Upper lobe of left lung (tissue), 6 donors: Measurements from ENCODE around the gene GRHL3. TPM values are rescaled to one million over a fixed set of nuclear protein-coding genes. Genes with fewer than 3 reads are reported as not detected.
"Not testable (repeated sequence)": the region's sequence is repeated elsewhere in the genome, so short reads cannot be mapped to it uniquely, and the experiment has no call there.

ENCODE experiments used
- ATAC-seq, 2 donors: fragments of 200-7000 bp; cut with Tn5 transposase; one replicate each; pipeline ENCODE4 v1.9.1; 2022; ENCODE audit warnings: mild to moderate bottlenecking in 2 of 2, moderate library complexity in 2 of 2; ENCODE audit not compliant: low FRiP score in 2 of 2
- DNase-seq, 2 donors: peaks; one replicate each; pipeline ENCODE4 v3.0.0-alpha.2; 2019 to 2020
- H3K27ac ChIP-seq, 4 donors: fragments of 200-600 bp; sonication (generic); one replicate each; pipeline ENCODE4 v1.5.1; 2016 to 2019
- H3K27me3 ChIP-seq, 4 donors: fragments of 200-600 bp; sonication (generic); one replicate each; pipeline ENCODE4 v1.5.1; 2017 to 2019
- H3K36me3 ChIP-seq, 4 donors: fragments of 200-600 bp; sonication (generic); one replicate each; pipeline ENCODE4 v1.5.1; 2016 to 2019
- H3K4me1 ChIP-seq, 4 donors: fragments of 200-600 bp; sonication (generic); one replicate each; pipeline ENCODE4 v1.5.1; 2018 to 2019
- H3K4me3 ChIP-seq, 4 donors: fragments of 200-600 bp; sonication (generic); one replicate each; pipeline ENCODE4 v1.5.1; 2017 to 2019; ENCODE audit warnings: mild to moderate bottlenecking in 2 of 4, moderate library complexity in 1 of 4
- H3K9me3 ChIP-seq, 4 donors: fragments of 200-600 bp; sonication (generic); one replicate each; pipeline ENCODE4 v1.5.1; 2018 to 2019
- EP300 ChIP-seq, 4 donors: sonication (generic); formaldehyde crosslinking; IDR thresholded peaks; one replicate each; pipeline ENCODE4 v1.5.1; 2017; ENCODE audit warnings: antibody characterized with exemption in 4 of 4, control low read depth in 2 of 4
- POLR2A ChIP-seq, 4 donors: fragments of 450-650 bp; IDR thresholded peaks; one replicate each; pipeline ENCODE4 v1.5.1; 2016 to 2017; ENCODE audit warnings: antibody characterized with exemption in 4 of 4, mild to moderate bottlenecking in 2 of 4
- POLR2AphosphoS5 ChIP-seq, 2 donors: sonication (generic); formaldehyde crosslinking; IDR thresholded peaks; one replicate each; pipeline ENCODE4 v1.5.1; 2017; ENCODE audit warnings: antibody characterized with exemption in 2 of 2
- WGBS, 2 donors: methylation state at CpG; one replicate each; pipeline ENCODE4 v1.1.5; 2017 to 2018; 5-methylcytosine and 5-hydroxymethylcytosine counted together
- total RNA-seq, 6 donors: library from RNA; depleted of rRNA in 4 of 6; stranded (reverse); fragments of >200 nt in 4 of 6; gene quantifications; one replicate each; pipeline versions ENCODE4 v1.1.0 to v1.2.1, GENCODE V29; 2016 to 2021
- TF ChIP-seq, protein P1 (sequence below), 6 experiments: fragments of 450-650 bp in 4 of 6; fragments of 200-600 bp in 2 of 6; sonication (generic) in 2 of 6; IDR thresholded peaks; one replicate each; pipeline ENCODE4 v1.5.1; 2016 to 2019; ENCODE audit warnings: antibody characterized with exemption in 6 of 6
- donor health status: DM: no; HTN: no; CAD: no; lungs with moderate emphysema.
- donor health status: DM: no; HTN: yes; CAD: no; lungs with severe emphysema.

Gene GRHL3
- total RNA-seq, 6 donors from 2014 or later = 0.09 to 0.24 TPM; not detected in 4

DNA sequence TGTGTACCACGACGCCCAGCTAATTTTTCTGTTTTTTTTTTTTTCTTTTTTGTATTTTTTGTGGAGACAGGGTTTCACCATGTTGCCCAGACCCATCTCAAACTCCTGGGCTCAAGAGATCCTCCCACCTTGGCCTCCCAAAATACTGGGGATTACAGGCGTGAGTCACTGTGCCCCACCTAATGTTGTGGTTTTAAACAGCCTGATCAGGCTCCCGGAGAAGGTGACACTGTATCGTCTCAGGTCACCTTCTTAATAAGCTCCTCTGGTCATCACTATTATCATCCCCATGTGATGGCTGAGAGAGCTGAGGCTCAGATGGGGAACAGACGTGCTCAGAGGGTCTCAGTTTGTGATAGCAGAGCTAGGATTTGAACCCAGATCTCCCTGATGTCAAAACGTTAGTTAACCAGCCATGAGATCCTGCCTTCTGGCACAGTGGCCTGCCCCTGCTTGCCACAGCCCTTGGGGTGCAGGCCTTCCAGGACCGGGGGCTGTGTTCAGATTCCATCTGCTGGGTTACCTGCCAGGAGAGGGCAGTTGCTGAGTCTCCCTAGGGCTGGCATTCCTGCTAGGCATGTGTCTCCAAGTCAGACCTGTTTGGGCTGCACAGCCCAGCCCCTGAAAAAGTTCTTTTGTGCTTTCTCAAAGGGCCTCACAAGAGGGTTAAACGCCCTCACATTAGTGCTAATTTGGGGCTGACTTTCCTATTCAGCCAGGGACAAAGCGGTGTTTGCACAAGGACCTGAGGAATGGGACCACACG lies 32.7 kb upstream of the GRHL3 start:
- H3K27ac ChIP-seq = no peak overlapping the region
- TF ChIP-seq, protein P1, sequence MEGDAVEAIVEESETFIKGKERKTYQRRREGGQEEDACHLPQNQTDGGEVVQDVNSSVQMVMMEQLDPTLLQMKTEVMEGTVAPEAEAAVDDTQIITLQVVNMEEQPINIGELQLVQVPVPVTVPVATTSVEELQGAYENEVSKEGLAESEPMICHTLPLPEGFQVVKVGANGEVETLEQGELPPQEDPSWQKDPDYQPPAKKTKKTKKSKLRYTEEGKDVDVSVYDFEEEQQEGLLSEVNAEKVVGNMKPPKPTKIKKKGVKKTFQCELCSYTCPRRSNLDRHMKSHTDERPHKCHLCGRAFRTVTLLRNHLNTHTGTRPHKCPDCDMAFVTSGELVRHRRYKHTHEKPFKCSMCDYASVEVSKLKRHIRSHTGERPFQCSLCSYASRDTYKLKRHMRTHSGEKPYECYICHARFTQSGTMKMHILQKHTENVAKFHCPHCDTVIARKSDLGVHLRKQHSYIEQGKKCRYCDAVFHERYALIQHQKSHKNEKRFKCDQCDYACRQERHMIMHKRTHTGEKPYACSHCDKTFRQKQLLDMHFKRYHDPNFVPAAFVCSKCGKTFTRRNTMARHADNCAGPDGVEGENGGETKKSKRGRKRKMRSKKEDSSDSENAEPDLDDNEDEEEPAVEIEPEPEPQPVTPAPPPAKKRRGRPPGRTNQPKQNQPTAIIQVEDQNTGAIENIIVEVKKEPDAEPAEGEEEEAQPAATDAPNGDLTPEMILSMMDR (IDR thresholded peaks at IDR 0.05) = no peak
- TF ChIP-seq POLR2AphosphoS5 (IDR thresholded peaks at IDR 0.05) = no peak
- no peak for TF ChIP-seq POLR2A (IDR thresholded peaks at IDR 0.05)
- no peak for TF ChIP-seq EP300 (IDR thresholded peaks at IDR 0.05)
- DNase-seq = no peak

DNA sequence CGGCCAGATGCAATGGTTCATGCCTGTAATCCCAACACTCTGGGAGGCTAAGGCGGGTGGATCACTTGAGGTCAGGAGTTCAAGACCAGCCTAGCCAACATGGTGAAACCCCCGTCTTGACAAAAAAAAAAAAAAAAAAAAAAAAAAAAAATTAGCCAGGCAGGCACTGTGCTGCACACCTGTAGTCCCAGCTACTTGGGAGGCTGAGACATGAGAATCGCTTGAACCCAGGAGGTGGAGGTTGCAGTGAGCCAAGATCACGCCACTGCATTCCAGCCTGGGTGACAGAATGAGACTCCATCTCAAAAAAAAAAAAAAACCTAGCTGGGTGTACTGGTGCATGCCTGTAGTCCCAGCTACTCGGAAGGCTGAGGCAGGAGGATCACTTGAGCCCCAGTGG lies 31.4 kb upstream of the GRHL3 start:
- not testable (repeated sequence) for DNase-seq, ATAC-seq, H3K36me3 ChIP-seq, H3K27me3 ChIP-seq, H3K27ac ChIP-seq, H3K9me3 ChIP-seq, H3K4me3 ChIP-seq
- H3K4me1 ChIP-seq = peaks cover 13 to 21% (median 19%) of the 10 kb centered on the region in 4 donors
- 98% methylated on average over 6 of the region's 6 CpGs for WGBS, 2 donors

More for the DNA sequence above, 32.7 kb upstream of the GRHL3 start:
- Histone ChIP-seq H3K9me3 (no peaks in the 10 kb centered on the region), H3K27me3 (no peaks in the 10 kb centered on the region), H3K4me1 (peaks cover 13 to 21% (median 19%) of the 10 kb centered on the region in 4 donors), H3K4me3 (no peak overlapping the region), H3K36me3 (no peaks in the 10 kb centered on the region)
- WGBS, 2 donors = 86 to 91% methylated on average over 7 to 11 of the region's 11 CpGs
- ATAC-seq = no peak

DNA sequence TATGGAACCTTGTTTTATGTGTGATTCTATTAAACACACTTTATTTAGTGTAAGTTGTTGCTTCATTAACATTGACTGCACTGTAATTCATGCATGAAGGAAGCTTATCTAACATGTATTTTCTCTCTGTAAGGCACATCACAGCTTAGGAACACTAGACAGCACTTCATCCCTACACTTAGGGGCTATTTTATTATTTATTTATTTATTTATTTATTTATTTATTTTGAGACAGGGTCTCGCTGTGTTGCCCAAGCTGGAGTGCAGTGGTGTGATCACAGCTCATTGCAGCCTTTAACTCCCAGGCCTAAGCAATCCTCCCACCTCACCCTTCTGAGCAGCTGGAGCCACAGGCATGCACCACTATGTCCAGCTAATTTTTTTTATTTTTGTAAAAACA lies 30.7 kb upstream of the GRHL3 start:
- no peak for ATAC-seq
- DNase-seq = no peak
- no peak for TF ChIP-seq EP300 (IDR thresholded peaks at IDR 0.05)
- TF ChIP-seq, protein P1 (IDR thresholded peaks at IDR 0.05) = no peak
- TF ChIP-seq POLR2AphosphoS5 (IDR thresholded peaks at IDR 0.05) = no peak
- TF ChIP-seq POLR2A (IDR thresholded peaks at IDR 0.05) = no peak
- no peak overlapping the region for H3K27ac ChIP-seq
- 96 to 100% methylated on average over 1 of the region's 1 CpG for WGBS, 2 donors
- peaks cover 13 to 18% (median 17%) of the 10 kb centered on the region in 4 donors for H3K4me1 ChIP-seq
- no peaks in the 10 kb centered on the region for H3K9me3 ChIP-seq
- no peaks in the 10 kb centered on the region for H3K27me3 ChIP-seq
- H3K4me3 ChIP-seq = no peak overlapping the region
- no peaks in the 10 kb centered on the region for H3K36me3 ChIP-seq

DNA sequence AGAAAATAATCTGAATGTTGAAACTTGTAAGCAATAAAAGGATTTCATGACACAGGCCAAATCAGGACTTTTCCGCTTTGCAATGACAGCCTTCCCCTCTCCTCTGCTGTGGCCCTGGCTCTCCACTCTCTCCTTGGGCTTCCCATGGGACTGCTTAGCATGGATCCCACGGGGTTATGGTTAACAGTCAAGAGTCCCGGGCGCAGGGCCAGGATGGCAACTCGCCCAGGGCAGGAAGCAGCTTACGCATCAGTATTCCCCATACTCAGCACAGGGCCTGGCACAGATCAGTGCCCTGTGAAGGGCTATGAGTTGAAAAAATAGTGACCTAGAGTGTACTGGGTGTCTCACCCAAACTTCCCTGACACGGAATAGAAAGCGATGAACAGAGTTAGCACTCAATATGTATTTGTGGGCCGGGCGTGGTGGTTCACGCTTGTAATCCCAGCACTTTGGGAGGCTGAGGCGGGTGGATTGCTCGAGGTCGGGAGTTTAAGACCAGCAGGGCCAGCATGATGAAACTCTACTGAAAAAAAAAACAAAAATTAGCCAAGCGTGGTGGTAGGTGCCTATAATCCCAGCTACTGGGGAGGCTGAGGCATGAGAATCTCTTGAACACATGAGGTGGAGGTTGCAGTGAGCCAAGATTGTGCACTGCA lies 29.1 kb upstream of the GRHL3 start:
- TF ChIP-seq POLR2A (IDR thresholded peaks at IDR 0.05) = no peak
- TF ChIP-seq, protein P1 (IDR thresholded peaks at IDR 0.05) = no peak
- TF ChIP-seq EP300 (IDR thresholded peaks at IDR 0.05) = no peak
- peak; percentile 43 to 64 for TF ChIP-seq POLR2AphosphoS5 (IDR thresholded peaks at IDR 0.05)
- Histone ChIP-seq H3K9me3 (no peaks in the 10 kb centered on the region), H3K27me3 (no peaks in the 10 kb centered on the region), H3K27ac (peak overlapping the region in 1 of 4 donors; percentile 41), H3K36me3 (no peaks in the 10 kb centered on the region), H3K4me1 (peaks cover 15 to 26% (median 20%) of the 10 kb centered on the region in 4 donors), H3K4me3 (no peak overlapping the region)
- peak; percentile 21 to 88 for ATAC-seq
- WGBS, 2 donors = 40 to 52% methylated on average over 15 of the region's 15 CpGs
- peak; percentile 90 to 94 for DNase-seq

DNA sequence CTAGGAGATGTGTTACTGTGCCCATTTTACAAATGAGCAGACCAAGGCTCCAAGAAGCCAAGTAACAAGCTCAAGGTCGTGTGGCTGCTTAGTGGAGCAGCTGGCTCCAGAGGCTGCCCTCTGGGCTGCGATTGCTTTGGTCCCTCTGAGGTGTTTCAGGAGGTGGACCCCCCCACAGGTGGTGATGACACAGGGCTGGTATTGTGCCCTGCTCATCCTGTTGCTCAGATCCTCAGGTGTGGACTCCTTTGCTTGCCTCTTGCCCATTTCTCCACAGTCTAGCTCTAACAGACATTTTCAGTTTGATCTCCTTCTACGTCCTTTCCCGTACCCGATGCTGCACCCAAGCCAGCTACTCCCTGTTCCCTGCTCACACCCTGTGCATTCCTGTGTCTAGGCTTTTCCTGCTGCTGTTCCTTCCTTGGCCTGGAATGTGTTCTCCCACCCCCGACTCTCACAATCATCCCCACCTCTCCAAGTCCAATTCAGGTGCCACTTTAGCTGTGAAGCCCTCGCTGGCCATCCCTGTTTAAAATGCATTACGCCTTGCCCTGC lies 28.1 kb upstream of the GRHL3 start:
- H3K36me3 ChIP-seq = no peaks in the 10 kb centered on the region
- no peak for ATAC-seq

More for the DNA sequence above, 28.1 kb upstream of the GRHL3 start:
- no peaks in the 10 kb centered on the region for H3K9me3 ChIP-seq
- WGBS, 2 donors = 80 to 83% methylated on average over 8 of the region's 8 CpGs
- DNase-seq = no peak
- no peak for TF ChIP-seq POLR2A (IDR thresholded peaks at IDR 0.05)
- no peak for TF ChIP-seq EP300 (IDR thresholded peaks at IDR 0.05)
- TF ChIP-seq POLR2AphosphoS5 (IDR thresholded peaks at IDR 0.05) = no peak
- TF ChIP-seq, protein P1 (IDR thresholded peaks at IDR 0.05) = no peak
- no peak overlapping the region for H3K4me3 ChIP-seq
- no peaks in the 10 kb centered on the region for H3K27me3 ChIP-seq
- H3K4me1 ChIP-seq = peaks cover 20 to 27% (median 24%) of the 10 kb centered on the region in 4 donors
- no peak overlapping the region for H3K27ac ChIP-seq
